VCaP (cell line): ENCODE data around the gene TFAP2E.

Experiments
- H3K27ac ChIP-seq: fragments of 450-650 bp; 2 replicates; pipeline ENCODE4 v1.5.1; 2017
- CTCF ChIP-seq: fragments of 450-650 bp; conservative IDR thresholded peaks from 2 replicates; pipeline ENCODE4 v1.5.1; 2017; ENCODE audit warnings: mild to moderate bottlenecking, moderate library complexity

Gene TFAP2E

GRCh38 chr1:35557611-35558373 lies 15.3 kb upstream of the TFAP2E start, which contains the start of gene NCDN:
Gene NCDN, plus strand, starts transcription at chr1:35557799. Its CDS starts 392 bp downstream, at chr1:35558191.
- H3K27ac ChIP-seq = peak within 1 kb of the TSS; percentile 98

GRCh38 chr1:35558374-35559316 lies 14.5 kb upstream of the TFAP2E start:
- peak; percentile 22; the same call in 1 of the 2 replicates for TF ChIP-seq CTCF
- peak overlapping the region; percentile 98 for H3K27ac ChIP-seq

More at GRCh38 chr1:35557611-35558373, 15.3 kb upstream of the TFAP2E start, which contains the start of gene NCDN:
- no peak for TF ChIP-seq CTCF

- H3K27ac ChIP-seq = peak overlapping the region; percentile 98
- TF ChIP-seq CTCF = no peak
Observed at GRCh38 chr1:35559317-35559944, 13.7 kb upstream of the TFAP2E start.

- peak overlapping the region; percentile 57 for H3K27ac ChIP-seq
- TF ChIP-seq CTCF = no peak
Observed at GRCh38 chr1:35560256-35561225, 12.6 kb upstream of the TFAP2E start.

- no peak for TF ChIP-seq CTCF
- peak overlapping the region; percentile 57 for H3K27ac ChIP-seq
Observed at GRCh38 chr1:35561297-35561971, 11.7 kb upstream of the TFAP2E start.

GRCh38 chr1:35561972-35562680 lies 11.0 kb upstream of the TFAP2E start:
- no peak overlapping the region for H3K27ac ChIP-seq
- no peak for TF ChIP-seq CTCF
